H54 (cell line): ENCODE data around the gene NAIF1.

Experiments used
- DNase-seq: peaks from one replicate; pipeline ENCODE4 v3.0.0; 2011; ENCODE audit warnings: low spot score, mixed read lengths; ENCODE audit not compliant: insufficient read length
- FAIRE-seq: peaks from 3 replicates; lab custom pipeline; 2011; peaks lifted over from hg19 to GRCh38; lab: Jason Lieb, UNC
- POLR2A ChIP-seq: IDR thresholded peaks from 2 replicates; pipeline ENCODE4 v1.6.1; 2011; ENCODE audit warnings: low read depth, mild to moderate bottlenecking, low read length

NAIF1 gene

DNA sequence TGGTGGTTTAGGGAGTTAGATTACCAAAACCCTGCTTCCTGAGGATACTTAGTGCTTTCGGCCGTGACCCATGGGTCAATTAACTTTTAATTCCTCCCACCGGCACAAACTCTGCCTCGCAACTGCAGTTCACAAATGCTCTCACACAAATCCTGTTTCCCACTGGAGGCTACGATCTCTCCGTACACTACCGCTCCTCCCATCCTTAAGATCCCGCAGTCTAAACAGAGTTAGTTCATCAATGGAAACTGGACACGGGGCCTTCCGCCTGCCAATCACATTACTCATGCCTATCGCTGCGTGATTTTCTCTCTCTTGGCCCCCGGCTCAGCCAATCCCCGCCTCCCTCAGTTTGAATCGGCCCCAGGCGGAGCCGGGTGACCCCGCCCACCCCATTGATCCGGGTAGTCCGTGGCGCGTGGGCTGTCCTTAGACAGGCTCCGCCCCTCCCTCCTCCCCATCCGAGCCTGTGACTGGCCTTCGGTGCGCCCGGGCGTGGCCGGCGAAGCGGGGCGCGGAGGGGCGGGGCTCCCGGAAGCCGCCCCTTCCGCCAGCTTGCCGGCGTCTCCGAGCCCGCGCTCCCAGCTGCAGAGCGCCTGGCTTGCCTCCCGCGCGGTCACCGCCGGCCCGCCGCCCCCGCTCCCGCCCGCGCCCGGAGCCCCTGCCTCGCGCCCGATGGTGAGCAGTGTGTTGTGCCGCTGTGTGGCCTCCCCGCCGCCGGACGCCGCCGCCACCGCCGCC, 695 bp upstream of the NAIF1 start, which contains the start of gene SLC25A25:
Gene SLC25A25, plus strand, starts transcription at position 588 of the 741 bp plus-strand sequence. Its CDS starts 88 bp downstream, at position 676.
- peak; percentile 89 for FAIRE-seq
- DNase-seq = peak; percentile 99
- TF ChIP-seq POLR2A = peak; percentile 94

DNA sequence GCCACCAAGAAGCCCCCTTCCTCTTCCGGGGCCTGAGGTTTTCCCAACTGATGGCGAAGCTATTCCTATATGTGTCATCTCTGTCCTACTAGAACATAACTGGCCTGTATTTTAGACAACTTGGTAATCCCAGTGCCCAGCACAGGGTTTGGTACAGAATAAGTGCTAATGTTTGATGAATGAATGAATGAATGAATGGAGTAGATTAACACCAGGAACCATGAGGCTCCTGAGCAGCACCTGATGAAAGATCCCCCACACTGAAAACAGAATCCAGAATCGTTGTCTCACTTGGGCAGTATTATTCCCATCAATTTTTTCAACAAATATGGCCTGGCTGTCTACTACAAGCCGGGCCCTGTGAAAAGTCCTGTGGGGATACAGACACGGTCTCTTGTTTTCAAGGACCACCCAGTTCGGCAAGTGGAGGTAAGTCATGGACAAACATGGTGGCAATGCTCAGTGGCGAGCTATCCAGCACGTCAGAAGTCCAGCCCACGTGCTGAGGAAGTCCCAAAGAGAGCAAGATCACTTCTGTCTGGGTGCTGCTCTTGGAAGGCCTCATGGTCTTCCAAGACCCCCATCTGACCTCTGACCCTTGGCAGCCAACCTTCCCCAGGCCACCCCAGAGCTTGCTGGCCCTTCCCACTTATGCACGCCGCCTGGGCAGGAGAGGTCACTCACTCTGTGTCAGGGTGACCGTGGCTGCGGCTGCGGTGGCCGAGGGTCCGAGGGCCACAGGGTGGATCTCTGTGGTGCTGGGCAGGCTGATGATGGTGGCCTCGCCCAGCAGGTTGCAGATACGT, 1.0 kb downstream of the NAIF1 start:
- TF ChIP-seq POLR2A = no peak
- DNase-seq = no peak
- no peak for FAIRE-seq

DNA sequence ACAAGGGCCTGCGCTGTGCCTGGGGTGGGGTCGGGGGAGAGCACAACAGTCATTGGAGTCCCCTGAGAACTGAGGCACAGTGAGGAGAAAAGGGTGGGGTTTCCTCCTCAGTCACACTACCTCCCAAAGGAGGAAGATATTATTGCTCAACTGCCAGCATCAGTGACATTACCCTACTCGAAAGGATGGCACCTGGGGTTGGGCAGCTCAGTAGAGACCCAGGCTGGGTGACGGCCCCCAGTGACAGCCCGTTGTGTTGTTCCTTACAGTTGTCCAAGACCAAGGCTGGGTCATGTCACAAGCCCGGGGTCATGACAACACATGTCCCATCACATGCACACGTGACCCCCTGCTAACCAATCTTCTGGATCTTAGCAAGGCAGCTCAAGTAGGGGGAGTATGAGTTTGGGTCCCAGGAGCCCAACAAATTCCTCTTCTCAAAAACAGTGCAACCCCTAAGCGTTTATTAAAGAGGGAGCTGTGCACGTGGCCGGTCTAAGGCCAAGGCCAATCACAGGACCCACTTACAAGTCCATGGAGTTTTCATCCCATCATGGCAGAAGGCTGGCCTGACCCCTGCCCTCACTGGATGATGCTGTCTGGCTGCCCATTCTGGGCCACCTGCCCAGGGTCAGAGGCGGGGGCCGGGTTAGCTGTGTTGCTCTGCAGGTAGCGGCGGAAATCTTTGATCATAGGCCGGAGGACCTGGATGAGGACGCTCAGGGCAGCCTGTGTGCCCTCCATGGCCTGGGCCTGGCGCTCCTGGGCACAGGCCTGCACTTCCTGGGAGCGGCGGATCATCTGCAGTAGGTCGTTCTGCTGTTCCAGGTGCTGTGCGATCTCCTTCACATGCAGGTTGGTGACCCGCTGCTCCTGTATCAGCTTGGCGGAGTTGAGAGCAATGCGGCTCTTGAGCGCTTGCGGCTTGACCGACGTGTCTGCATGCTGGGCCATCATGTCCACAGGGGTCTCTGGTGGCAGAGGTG, 4.0 kb downstream of the NAIF1 start:
- no peak for DNase-seq
- no peak for FAIRE-seq
- no peak for TF ChIP-seq POLR2A

DNA sequence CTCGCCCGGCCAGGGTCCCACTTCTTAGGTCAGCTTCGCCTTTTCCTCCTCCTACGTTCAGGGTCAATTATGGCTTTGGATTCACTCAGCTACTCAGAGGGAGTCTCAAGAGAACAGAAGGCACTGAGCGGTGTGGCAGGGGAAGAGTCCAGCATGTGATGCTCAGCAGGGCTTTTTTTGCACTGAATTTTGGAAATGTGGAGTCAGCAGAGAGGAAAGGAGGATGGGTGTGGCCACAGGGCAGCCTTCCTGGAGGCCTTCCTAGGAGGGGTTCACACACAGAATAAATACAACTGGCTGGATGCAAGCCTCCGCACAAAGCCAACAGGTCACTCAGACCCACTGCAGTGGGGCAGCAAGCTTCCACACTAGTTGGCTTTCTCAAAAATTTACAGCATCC, 4.8 kb downstream of the NAIF1 start:
- FAIRE-seq (no peak), DNase-seq (no peak)
- no peak for TF ChIP-seq POLR2A

DNA sequence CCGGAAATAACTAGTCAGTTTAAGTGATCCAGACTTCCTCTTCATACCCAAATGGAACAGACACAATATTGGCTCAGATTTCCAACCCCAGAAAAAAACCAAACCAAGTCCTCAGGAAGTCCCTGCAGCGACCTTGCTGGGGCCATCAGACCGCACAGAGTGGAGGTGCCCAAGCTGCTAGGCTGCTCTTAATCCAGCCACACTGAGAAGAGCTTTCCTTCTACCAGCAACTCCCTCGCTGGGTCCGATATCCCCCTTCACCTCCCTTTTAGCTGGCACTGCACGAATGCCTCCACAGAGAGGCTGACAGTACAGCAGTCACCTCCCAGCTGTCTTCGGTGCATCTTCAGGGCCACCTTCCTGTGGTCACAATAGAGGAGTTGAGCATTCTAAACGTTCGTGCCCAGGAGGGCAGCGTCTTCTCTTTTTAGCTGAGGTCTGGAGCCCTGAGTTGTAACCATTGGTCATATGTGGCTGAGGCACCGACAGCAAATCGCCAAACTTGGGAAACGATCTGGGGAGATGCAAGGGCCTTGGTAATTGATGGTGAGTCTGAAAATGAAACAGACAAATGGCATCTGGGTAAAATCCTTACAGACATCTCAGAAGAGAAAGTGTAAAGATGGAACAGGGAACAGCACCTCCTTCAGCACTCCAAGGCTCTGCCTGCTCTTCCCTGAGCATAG, 5.7 kb downstream of the NAIF1 start:
- no peak for TF ChIP-seq POLR2A
- no peak for FAIRE-seq
- no peak for DNase-seq

DNA sequence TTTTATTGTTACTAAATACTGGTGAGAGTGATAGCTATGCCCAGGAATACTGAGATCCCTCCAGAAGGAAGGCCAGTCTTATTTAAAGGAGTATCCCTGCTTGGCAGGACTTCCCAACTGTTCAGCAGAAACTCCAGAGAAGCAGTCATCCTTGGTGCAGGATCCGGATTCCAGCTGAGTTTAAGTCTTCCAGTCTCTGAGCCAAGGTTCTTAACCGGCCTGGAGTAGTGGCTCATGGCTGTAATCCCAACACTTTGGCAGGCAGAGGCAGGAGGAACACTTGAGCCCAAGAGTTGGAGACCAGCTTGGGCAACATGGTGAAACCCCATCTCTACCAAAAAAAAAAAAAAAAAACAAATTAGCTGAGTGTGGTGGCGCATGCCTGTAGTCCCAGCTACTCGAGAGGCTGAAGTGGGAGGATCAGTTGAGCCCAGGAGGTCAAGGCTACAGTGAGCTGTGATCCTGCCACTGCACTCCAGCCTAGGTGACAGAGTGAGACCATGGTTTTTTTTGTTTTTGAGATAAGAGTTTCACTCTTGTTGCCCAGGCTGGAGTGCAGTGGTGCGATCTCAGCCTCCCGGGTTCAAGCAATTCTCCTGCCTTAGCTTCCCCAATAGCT, 7.6 kb downstream of the NAIF1 start:
- TF ChIP-seq POLR2A = no peak
- FAIRE-seq = no peak
- DNase-seq = no peak

DNA sequence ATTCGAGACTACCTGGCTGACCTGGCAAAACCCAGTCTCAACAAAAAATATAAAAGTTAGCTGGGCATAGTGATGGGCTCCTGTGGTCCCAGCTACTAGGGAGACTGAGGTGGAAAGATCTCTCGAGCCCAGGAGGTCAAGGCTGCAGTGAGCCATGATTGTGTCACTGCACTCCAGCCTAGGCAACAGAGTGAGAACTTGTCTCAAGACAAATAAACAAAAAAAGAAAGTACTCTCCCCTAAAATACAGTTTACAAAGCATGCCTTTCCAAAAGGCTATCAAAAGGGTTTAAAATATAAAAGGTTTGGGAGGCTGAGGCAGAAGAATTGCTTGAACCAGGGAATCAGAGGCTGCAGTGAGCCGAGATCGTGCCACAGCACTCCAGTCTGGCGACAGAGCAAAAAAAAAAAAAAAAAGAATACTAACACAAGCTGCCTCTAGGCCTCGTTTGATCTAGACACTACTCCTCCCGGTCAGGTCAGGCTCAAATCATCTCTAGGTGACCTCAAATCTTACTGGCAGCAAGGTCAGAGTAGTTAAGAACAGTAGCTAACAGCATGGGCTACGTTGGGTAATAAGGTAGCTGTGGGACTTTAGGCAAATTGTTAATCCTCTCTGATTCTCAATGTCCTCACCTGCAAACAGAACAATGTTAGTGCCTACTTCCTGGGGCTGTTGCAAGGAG, 9.3 kb downstream of the NAIF1 start:
- no peak for FAIRE-seq
- TF ChIP-seq POLR2A = no peak
- DNase-seq = no peak

DNA sequence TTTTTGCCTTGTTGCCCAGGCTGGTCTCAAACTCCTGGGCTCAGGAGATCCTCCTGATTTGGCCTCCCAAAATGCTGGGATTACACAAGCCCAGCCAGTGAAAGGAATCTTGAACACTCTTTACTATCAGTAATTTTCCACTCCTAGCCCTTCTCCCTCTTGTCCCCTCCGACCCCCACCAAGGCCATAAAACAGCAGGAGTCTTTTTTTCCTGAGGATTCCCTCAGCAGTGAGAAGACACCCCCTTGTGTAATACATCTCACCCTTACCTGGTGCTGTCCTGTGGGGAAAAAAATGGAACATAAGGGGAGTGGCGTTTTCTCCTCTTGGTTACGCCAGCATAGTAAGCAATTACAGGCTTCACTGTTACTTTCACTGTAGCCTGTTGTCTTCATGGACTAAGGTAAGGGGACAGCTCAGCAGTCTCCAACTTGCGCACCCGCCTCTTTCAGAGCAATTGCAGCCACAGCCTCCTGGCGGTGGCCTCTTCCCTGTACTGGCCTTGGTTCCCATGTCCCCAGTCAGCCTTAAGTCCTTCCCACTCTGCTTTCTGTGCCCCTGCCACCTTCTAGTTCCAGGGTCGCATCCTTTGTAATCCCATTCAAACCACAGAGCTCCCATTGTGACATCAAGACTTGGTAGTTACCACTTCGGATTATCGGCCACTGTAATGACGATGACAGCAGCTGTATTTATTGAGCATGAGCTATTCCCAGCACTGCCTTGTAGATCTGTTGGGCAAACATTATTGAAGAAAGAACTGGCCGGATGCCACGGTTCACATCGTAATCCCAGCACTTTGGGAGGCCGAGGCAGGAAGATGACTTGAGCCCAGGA, 10.0 kb downstream of the NAIF1 start:
- DNase-seq (no peak), FAIRE-seq (no peak)
- no peak for TF ChIP-seq POLR2A

DNA sequence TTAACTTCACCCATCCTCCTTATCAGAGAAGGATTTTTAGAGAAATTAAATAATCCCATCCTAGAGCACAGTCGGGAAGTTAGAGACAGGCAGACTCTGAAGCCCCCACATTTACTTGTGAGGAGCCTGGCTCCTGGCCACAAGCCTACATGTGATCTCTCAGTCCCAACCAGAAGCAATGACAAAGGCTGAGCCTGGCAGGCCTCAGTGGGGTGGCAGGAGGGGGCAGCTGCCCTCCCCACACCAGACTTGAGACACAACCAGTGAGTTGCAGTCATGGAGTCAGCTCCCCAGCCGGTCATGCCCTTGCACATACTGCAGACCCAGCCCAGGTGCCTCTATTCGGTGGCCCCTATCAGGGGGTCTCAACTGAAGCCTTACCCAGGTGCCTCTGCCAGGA, 11.0 kb downstream of the NAIF1 start:
- no peak for DNase-seq
- no peak for TF ChIP-seq POLR2A
- no peak for FAIRE-seq

DNA sequence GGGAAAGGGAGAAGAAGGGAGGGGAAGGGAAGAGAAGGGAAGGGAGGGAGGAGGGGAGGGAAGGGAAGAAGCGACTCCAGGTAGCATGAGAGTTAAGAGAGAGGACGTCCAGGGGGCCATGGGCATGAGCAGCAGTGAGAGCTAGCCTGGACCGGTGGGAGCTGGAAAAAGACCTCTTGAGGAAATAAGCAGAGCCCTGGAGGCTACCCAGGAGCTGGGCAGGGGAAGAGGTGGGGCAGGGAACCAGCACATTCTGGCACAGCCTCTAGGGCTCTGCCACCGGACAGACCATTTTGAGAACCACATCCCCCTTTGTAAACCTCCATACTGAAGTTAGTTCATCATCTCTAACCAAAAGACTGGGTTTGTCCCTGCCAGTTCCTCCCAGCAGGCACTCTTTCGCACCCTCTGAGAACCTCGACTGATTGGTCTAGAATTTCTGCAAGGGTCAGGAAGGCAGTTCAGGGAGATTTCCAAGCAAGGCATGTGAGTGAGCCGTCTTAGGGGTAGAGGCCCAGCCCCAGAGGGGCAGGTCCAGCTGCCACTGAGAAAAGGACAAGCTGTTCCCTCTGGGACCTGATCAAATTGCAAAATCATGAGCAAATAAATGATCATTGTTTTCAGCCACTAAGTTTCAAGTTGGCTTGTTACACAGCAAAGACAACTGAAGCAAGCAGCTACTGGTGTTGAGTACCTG, 11.6 kb downstream of the NAIF1 start:
- FAIRE-seq (no peak), DNase-seq (no peak)
- no peak for TF ChIP-seq POLR2A

DNA sequence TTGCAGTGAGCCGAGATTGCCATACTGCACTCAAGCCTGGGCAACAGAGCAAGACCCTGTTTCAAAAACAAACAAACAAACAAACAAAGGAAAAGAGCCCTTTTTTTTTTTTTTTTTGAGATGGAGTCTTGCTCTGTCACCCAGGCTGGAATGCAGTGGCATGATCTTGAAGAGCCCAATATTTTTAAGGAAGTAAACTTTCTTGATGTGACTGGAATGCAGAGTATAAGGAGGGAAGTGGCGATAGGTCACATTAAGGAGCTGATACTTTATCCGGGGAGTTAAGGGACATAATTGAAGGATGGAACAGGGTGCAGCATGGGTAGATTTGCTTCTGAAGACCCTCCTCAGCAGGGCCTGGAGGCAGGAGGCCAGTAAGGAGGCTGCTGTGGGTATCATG, 13.0 kb downstream of the NAIF1 start:
- TF ChIP-seq POLR2A = no peak
- FAIRE-seq (no peak), DNase-seq (no peak)
